IMR-90 (cell line): ENCODE results near the gene PARVB. TPM values are rescaled to one million over a fixed set of nuclear protein-coding genes. Genes with fewer than 3 reads are reported as not detected.

Experiments used
- ATAC-seq: fragments of 200-7000 bp; cut with Tn5 transposase; 2 replicates; pipeline ENCODE4 v1.9.1; 2020; ENCODE audit warnings: low read depth, mild to moderate bottlenecking, moderate library complexity
- BruUV-seq: library from RNA; stranded (reverse); fragments of 400-500 nt; replicated peaks from 2 replicates; lab custom pipeline; 2021; lab: Mats Ljungman, UMichigan
- CTCF ChIA-PET: fragments of 300-600 bp; formaldehyde crosslinking; extraction: SDS; loops from one replicate; lab custom pipeline; 2021; ENCODE audit warnings: antibody characterized with exemption; lab: Yijun Ruan, JAX
- POLR2A ChIA-PET: fragments of 300-600 bp; sonication (Branson Sonifier 250); formaldehyde crosslinking; loops from one replicate; lab custom pipeline; 2022; ENCODE audit warnings: antibody characterized with exemption; ENCODE audit not compliant: unreplicated experiment; lab: Charles Lee
- DNase-seq: peaks from one replicate; pipeline ENCODE4 v3.0.0; 2013
- H2AFZ ChIP-seq: replicated peaks from 2 replicates; pipeline ENCODE3; 2013; ENCODE audit warnings: low read length, mild to moderate bottlenecking; ENCODE audit not compliant: poor library complexity
- H2AK5ac ChIP-seq: 2 replicates; pipeline ENCODE4 v1.6.1; 2013; ENCODE audit warnings: low read depth, low read length, inconsistent platforms
- H2AK9ac ChIP-seq: replicated peaks from 2 replicates; pipeline ENCODE3; 2013; ENCODE audit warnings: mild to moderate bottlenecking, low read depth, low read length, moderate library complexity; ENCODE audit not compliant: poor library complexity
- H2BK120ac ChIP-seq: 2 replicates; pipeline ENCODE4 v1.6.1; 2013; ENCODE audit warnings: low read depth, low read length, inconsistent platforms
- H2BK15ac ChIP-seq: 3 replicates; pipeline ENCODE4 v1.6.1; 2013; ENCODE audit warnings: low read depth, low read length, inconsistent platforms
- H2BK20ac ChIP-seq: 2 replicates; pipeline ENCODE4 v1.6.1; 2013; ENCODE audit warnings: low read depth, mild to moderate bottlenecking, inconsistent platforms, low read length, moderate library complexity
- H2BK5ac ChIP-seq: 2 replicates; pipeline ENCODE4 v1.6.1; 2013; ENCODE audit warnings: mild to moderate bottlenecking, low read depth, low read length, inconsistent platforms; ENCODE audit not compliant: poor library complexity, severe bottlenecking
- H3K14ac ChIP-seq: replicated peaks from 2 replicates; pipeline ENCODE4 v1.6.1; 2013; ENCODE audit warnings: low read depth, low read length, inconsistent platforms
- H3K18ac ChIP-seq: 2 replicates; pipeline ENCODE4 v1.6.1; 2013; ENCODE audit warnings: low read depth, low read length, control low read depth
- H3K23ac ChIP-seq: 2 replicates; pipeline ENCODE4 v1.6.1; 2013; ENCODE audit warnings: low read depth, low read length, inconsistent platforms
- H3K27ac ChIP-seq: 2 replicates; pipeline ENCODE4 v1.5.1; 2013; ENCODE audit warnings: mild to moderate bottlenecking, control low read depth, low read length; ENCODE audit not compliant: insufficient read depth
- H3K27me3 ChIP-seq: 2 replicates; pipeline ENCODE4 v1.6.1; 2013; ENCODE audit warnings: low read length; ENCODE audit not compliant: control insufficient read depth, insufficient read depth
- H3K36me3 ChIP-seq: 2 replicates; pipeline ENCODE4 v1.6.1; 2013; ENCODE audit warnings: low read length, mixed read lengths; ENCODE audit not compliant: control insufficient read depth, insufficient read depth
- H3K4ac ChIP-seq: 2 replicates; pipeline ENCODE4 v1.6.1; 2013; ENCODE audit warnings: low read depth, low read length, inconsistent platforms
- H3K4me1 ChIP-seq: 2 replicates; pipeline ENCODE4 v1.6.1; 2013; ENCODE audit warnings: low read length, mixed read lengths; ENCODE audit not compliant: control insufficient read depth, insufficient read depth
- H3K4me2 ChIP-seq: 2 replicates; pipeline ENCODE4 v1.6.1; 2013; ENCODE audit warnings: low read depth, mild to moderate bottlenecking, control low read depth, low read length, moderate library complexity
- H3K4me3 ChIP-seq: 2 replicates; pipeline ENCODE4 v1.5.1; 2013; ENCODE audit warnings: low read depth, mild to moderate bottlenecking, control low read depth, low read length, moderate library complexity; ENCODE audit not compliant: insufficient read depth
- H3K56ac ChIP-seq: 2 replicates; pipeline ENCODE4 v1.6.1; 2013; ENCODE audit warnings: low read length, inconsistent platforms; ENCODE audit not compliant: insufficient read depth; ENCODE audit errors: extremely low read depth
- H3K79me1 ChIP-seq, 2 experiments: 2 replicates each; pipeline ENCODE4 v1.6.1; 2013; ENCODE audit warnings: low read length in 2 of 2, inconsistent platforms in 1 of 2, low read depth in 1 of 2
- H3K9ac ChIP-seq: 2 replicates; pipeline ENCODE4 v1.6.1; 2013; ENCODE audit warnings: low read depth, low read length, control low read depth
- H3K9me1 ChIP-seq: 2 replicates; pipeline ENCODE4 v1.6.1; 2013; ENCODE audit warnings: low read length, inconsistent platforms; ENCODE audit not compliant: insufficient read depth
- H3K9me3 ChIP-seq: 2 replicates; pipeline ENCODE4 v1.6.1; 2013; ENCODE audit warnings: low read length; ENCODE audit not compliant: control insufficient read depth, insufficient read depth
- H4K20me1 ChIP-seq: 2 replicates; pipeline ENCODE4 v1.6.1; 2013; ENCODE audit warnings: low read length, inconsistent platforms; ENCODE audit not compliant: insufficient read depth
- H4K5ac ChIP-seq: 2 replicates; pipeline ENCODE4 v1.6.1; 2013; ENCODE audit warnings: mild to moderate bottlenecking, low read depth, low read length, control low read depth
- H4K8ac ChIP-seq, 2 experiments: 2 replicates each; pipeline ENCODE4 v1.6.1; 2013; ENCODE audit warnings: low read depth in 2 of 2, low read length in 2 of 2, control low read depth in 1 of 2, inconsistent platforms in 1 of 2
- H4K91ac ChIP-seq: 2 replicates; pipeline ENCODE4 v1.6.1; 2013; ENCODE audit warnings: low read depth, low read length, inconsistent platforms; ENCODE audit not compliant: insufficient read depth
- CEBPB ChIP-seq: IDR thresholded peaks from 2 replicates; pipeline ENCODE4 v1.6.1; 2012; ENCODE audit warnings: low read depth, low read length, improper control_type of control experiment
- CHD1 ChIP-seq: IDR thresholded peaks from 2 replicates; pipeline ENCODE4 v1.6.1; 2012; ENCODE audit warnings: low read depth, low read length, improper control_type of control experiment
- FOS ChIP-seq: fragments of 150-350 bp; IDR thresholded peaks from 2 replicates; pipeline ENCODE4 v1.6.1; 2016; ENCODE audit warnings: low read depth, low read length
- MAFK ChIP-seq: IDR thresholded peaks from 2 replicates; pipeline ENCODE4 v1.6.1; 2012; ENCODE audit warnings: low read depth, low read length, improper control_type of control experiment
- MXI1 ChIP-seq: IDR thresholded peaks from 2 replicates; pipeline ENCODE4 v1.6.1; 2012; ENCODE audit warnings: low read depth, mild to moderate bottlenecking, low read length, moderate library complexity, borderline replicate concordance
- RCOR1 ChIP-seq: IDR thresholded peaks from 2 replicates; pipeline ENCODE4 v1.6.1; 2012; ENCODE audit warnings: mild to moderate bottlenecking, low read length, improper control_type of control experiment; ENCODE audit not compliant: insufficient replicate concordance
- USF2 ChIP-seq: fragments of 150-350 bp; IDR thresholded peaks from 2 replicates; pipeline ENCODE4 v1.6.1; 2017; ENCODE audit warnings: mild to moderate bottlenecking, antibody characterized with exemption, low read length, low read depth
- WGBS, 2 experiments: methylation state at CpG; one replicate each; pipeline versions ENCODE4 v1.1.5 to v1.1.7; 2013; ENCODE audit warnings: missing lambda C conversion rate in 2 of 2; ENCODE audit not compliant: insufficient read length in 1 of 2; ENCODE audit errors: extremely low coverage in 2 of 2; 5-methylcytosine and 5-hydroxymethylcytosine counted together
- dilution Hi-C: fragments of 300-500 bp; cut with HindIII; formaldehyde crosslinking; loops from one replicate; pipeline ENCODE4 v1.14.3; 2018; ENCODE audit warnings: low sequenced_read_pairs; ENCODE audit not compliant: unreplicated experiment
- in situ Hi-C: fragments of 300-500 bp; cut with MboI; formaldehyde crosslinking; loops from 3 replicates; pipeline ENCODE4 v1.14.3; 2019; ENCODE audit warnings: low sequenced_read_pairs, inconsistent platforms, mixed read lengths
- intact Hi-C: fragments of 100-400 bp; cut with micrococcal nuclease; formaldehyde crosslinking; loops from 2 replicates; pipeline ENCODE4 v1.10.0; 2022
- polyA plus RNA-seq, 3 experiments: library from polyadenylated mRNA; depleted of rRNA; stranded (reverse); fragments of >200 nt; gene quantifications; 2 replicates each; pipeline ENCODE4 v1.2.3, GENCODE V29; 2012; ENCODE audit warnings: low replicate concordance in 1 of 3
- total RNA-seq: library from RNA; depleted of rRNA; stranded (reverse); fragments of >200 nt; gene quantifications from 2 replicates; pipeline ENCODE4 v1.2.3, GENCODE V29; 2012
- TF ChIP-seq, protein P1 (sequence below): fragments of 150-350 bp; IDR thresholded peaks from 2 replicates; pipeline ENCODE4 v1.6.1; 2016; ENCODE audit warnings: low read depth, mild to moderate bottlenecking, low read length, moderate library complexity, borderline replicate concordance

Gene PARVB
- total and polyA plus RNA-seq, 2 of the 4 experiments (the other 2 are of a cell fraction): 44.3 to 53.9 TPM

GRCh38 chr22:44094751-44095302 is 70.7 kb downstream of the PARVB start:
- Histone ChIP-seq H2BK5ac (no peak overlapping the region), H3K79me1 (no peaks in the 10 kb centered on the region; a peak in 1 of 4 replicates), H3K23ac (no peak overlapping the region), H4K5ac (no peak overlapping the region), H2BK120ac (no peak overlapping the region), H3K27me3 (no peaks in the 10 kb centered on the region), H4K20me1 (no peaks in the 10 kb centered on the region; the same call in 1 of the 2 replicates), H3K14ac (no peak overlapping the region), H3K4ac (no peak overlapping the region), H2AK5ac (no peak overlapping the region), H3K9me3 (no peaks in the 10 kb centered on the region), H4K91ac (no peak overlapping the region), H3K36me3 (no peaks in the 10 kb centered on the region; the same call in 1 of the 2 replicates), H3K27ac (no peak overlapping the region), H2BK20ac (no peak overlapping the region), H3K4me2 (no peak overlapping the region), H3K9me1 (peaks cover 3% of the 10 kb centered on the region; the same call in 1 of the 2 replicates), H4K8ac (no peak overlapping the region), H2BK15ac (no peak overlapping the region), H3K4me3 (no peak overlapping the region), H2AFZ (no peak overlapping the region), H3K9ac (no peak overlapping the region), H2AK9ac (no peak overlapping the region), H3K18ac (no peak overlapping the region), H3K56ac (no peak overlapping the region), H3K4me1 (no peaks in the 10 kb centered on the region)
- no TSS peak for BruUV-seq
- CTCF ChIA-PET: no interaction called here
- intact Hi-C loops (no loop called here), dilution Hi-C loops (no loop called here), in situ Hi-C loops (no loop called here)
- TF ChIP-seq FOS (no peak), CHD1 (no peak), RCOR1 (no peak), MXI1 (no peak), USF2 (no peak), MAFK (no peak), CEBPB (no peak)
- TF ChIP-seq, protein P1, sequence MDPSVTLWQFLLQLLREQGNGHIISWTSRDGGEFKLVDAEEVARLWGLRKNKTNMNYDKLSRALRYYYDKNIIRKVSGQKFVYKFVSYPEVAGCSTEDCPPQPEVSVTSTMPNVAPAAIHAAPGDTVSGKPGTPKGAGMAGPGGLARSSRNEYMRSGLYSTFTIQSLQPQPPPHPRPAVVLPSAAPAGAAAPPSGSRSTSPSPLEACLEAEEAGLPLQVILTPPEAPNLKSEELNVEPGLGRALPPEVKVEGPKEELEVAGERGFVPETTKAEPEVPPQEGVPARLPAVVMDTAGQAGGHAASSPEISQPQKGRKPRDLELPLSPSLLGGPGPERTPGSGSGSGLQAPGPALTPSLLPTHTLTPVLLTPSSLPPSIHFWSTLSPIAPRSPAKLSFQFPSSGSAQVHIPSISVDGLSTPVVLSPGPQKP: no peak
- no peak for ATAC-seq
- POLR2A ChIA-PET: no interaction called here
- DNase-seq: no peak
- 96% methylated on average over 7 of the region's 14 CpGs; no CpG with 5 or more reads in 1 of the 2 experiments for WGBS, 2 experiments
